ENCODE results near the gene RDH5.
"Not testable (repeated sequence)": the region's sequence is repeated elsewhere in the genome, so short reads cannot be mapped to it uniquely, and the experiment has no call there.

RDH5 gene

DNA sequence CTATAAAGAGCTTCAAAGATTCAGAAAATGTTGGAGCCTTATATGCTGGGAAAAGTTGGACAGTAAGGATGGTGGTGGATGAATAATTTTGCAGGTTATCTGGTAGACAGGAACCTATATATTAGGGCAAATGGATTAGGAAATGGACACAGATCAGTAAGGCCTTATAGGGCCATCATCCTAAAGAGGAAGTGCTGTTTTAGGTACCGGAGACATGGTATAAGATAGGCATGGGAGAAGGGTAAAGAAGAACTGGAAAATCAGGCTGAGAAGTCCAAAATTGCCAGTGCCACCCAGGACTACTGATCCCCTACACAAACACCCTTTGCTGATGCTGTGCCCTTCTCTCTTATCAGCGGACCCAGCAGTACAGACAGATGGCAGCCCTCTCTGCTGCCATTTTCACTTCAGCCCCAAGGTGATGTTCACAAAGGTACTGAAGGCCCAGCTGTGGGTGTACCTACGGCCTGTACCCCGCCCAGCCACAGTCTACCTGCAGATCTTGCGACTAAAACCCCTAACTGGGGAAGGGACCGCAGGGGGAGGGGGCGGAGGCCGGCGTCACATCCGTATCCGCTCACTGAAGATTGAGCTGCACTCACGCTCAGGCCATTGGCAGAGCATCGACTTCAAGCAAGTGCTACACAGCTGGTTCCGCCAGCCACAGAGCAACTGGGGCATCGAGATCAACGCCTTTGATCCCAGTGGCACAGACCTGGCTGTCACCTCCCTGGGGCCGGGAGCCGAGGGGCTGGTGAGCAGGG is 28.2 kb downstream of the RDH5 start:
- DNase-seq: no peak

DNA sequence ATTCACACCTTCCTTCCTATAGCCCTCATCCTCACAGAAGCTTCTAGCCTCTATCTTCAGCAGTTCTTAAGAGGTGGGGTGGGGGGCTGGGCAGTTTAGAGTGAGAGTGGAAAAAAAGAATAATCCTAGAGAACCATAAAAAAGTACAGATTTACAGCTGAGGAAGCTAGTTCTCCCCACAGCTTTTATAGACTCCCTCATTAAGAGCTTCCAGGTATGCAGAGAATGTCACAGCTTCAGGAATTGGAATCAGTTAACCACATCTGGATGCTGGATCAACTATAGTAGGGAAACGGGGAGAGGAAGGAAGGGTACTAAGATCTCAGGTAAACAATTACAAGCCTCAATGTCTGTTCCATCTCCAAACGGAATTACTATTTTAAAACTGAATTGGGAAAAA is 35.1 kb downstream of the RDH5 start:
- no peak for DNase-seq

DNA sequence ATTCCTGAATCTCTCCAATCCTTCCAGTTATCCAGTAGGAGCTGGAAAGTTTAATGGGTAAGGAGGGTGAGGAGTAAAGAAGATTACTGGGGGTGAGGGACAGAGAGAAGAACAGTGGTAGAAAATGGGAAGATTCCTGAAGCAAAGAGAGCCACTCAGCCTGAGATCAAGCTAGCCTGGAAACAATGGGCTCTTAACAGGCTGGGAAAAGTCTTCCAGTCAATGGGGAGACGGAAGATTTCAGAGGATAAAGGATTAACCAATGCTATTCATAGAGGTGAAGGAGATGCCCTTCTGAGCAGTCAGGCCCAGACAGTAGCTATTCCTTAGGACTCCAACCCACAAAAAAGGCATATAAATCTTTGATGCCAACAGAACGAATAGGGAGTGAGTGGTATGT is 37.5 kb downstream of the RDH5 start:
- DNase-seq: no peak

DNA sequence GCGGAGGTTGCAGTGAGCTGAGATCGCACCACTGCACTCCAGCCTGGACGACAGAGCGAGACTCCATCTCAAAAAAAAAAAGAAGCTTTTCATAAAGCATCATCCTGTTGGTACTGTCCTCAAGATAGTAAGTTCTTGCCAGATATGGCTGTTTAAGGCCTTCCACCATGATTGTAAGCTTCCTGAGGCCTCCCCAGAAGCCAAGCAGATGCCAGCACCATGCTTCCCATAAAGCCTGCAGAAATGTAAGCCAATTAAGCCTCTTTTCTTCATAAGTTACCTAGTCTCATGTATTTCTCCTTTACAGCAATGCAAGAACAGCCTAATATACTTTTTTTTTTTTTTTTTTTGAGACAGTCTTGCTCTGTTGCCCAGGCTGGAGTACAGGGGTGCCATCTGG is 38.4 kb downstream of the RDH5 start:
- DNase-seq: not testable (repeated sequence)

DNA sequence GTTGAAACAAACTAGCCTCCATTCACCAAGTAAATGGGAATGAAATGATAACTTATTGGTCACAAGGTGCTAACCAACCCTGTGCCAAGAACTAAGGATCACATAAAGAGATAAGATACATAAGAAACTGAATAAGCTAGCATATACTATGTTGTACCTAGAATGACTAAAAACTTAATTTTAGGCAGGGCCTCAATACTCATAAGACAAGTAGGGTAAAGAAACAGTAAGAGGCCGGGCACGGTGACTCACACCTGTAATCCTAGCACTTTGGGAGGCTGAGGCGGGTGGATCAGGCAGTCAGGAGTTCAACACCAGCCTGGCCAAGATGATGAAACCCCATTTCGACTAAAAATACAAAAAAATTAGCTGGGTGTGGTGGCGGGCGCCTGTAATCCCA is 40.5 kb downstream of the RDH5 start:
- peak; percentile 76 for DNase-seq

DNA sequence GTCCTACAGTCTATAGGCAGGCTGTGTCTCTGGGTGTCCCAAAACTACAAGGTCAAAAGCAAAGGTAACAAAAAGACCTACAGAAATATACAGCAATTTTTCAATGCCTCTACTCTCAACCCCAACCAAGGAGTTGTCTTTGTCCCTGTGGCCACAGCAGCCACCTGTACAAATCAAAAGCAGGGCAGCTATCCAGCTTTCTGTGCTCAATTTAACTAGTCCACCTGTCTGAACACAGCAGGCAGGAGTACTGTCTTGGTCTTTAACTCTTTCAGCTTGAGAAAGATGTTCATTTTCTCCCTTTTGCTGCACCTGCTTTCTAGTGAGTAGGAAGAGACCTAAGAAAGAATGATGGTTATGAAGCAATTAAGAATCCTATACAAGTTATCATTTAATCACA is 42.5 kb downstream of the RDH5 start:
- no peak for DNase-seq

DNA sequence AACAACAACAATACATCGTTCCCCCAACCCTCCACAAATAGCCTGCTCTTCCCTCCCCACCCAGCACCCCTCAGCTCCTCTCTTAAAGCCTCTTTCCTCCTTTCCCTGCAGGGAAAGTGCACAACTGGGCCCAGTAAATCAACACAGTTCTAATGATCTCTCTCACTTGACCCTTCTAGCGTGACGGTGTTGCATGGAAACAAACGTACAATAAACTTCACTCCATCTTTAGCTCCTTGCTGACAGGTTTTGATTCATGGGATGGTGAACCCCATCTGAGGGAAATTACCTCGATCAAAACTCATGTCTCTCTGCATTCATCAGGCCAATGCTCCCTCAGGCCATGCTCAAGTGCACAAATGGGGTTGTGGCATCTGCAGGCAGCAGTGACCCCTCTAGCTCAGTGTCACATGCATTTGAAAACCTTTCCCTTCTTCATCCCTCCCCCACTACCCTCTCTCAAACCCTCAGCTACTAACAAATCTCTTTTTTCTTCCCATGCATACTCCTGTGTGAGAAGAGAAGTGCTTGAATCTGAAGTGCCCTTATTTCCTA is 45.6 kb downstream of the RDH5 start:
- DNase-seq: no peak

DNA sequence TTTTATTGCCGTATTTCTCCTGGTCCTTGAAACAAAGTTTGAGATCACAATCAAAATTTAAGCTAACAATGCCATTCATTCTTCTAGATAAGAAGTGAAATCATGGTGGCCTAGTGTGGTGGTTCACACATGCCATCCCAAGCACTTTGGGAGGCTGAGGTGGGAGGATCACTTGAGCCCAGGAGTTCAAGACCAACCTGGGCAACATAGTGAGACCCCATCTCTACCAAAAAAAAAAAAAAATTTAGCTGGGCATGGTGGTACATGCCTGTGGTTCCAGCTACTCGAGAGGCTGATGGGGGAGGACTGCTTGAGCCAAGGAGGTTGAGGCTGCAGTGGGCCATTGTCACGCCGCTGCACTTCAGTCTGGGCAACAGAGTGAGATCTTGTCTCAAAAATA is 47.0 kb downstream of the RDH5 start:
- no peak for DNase-seq

DNA sequence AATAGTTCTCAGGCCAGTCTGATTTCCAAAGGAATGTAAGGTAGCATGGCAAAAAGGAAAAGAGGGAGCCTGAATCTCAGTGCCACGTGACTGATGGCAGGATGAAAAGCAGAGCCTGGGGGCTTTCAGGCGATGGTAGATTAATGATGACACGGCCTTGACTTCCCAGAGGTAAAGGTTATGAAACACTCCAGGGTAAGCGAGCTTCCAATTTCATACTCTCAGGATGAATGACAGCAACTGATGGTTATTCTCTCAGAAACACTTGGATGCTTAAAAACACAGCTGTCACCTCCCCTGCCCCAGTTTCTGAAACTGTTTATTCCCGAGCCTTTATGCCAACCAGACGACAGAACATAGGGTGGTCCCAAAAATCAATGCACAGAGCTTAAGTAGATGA is 51.5 kb downstream of the RDH5 start:
- no peak for DNase-seq

All from activated T-cell treated with anti-CD3 and anti-CD28 coated beads, Interleukin-2, amount 50 U/mL, for 48 hours (primary cell).